SKM-1 treated with dmso at 0.1 percent for 144 hours (cell line): Measurements from ENCODE around the gene CCDC7.
"Not testable (repeated sequence)": the region's sequence is repeated elsewhere in the genome, so short reads cannot be mapped to it uniquely, and the experiment has no call there.

Experiments used
- DNase-seq: peaks from one replicate; lab custom pipeline; 2025; ENCODE audit not compliant: unreplicated experiment; lab: John Stamatoyannopoulos, UW

CCDC7 gene

GRCh38 chr10:32865170-32865569 is 419.2 kb downstream of the CCDC7 start:
- no peak for DNase-seq

- DNase-seq = no peak
Observed at GRCh38 chr10:32877915-32878314, 432.0 kb downstream of the CCDC7 start.

GRCh38 chr10:32878646-32879045 is 432.7 kb downstream of the CCDC7 start:
- no peak for DNase-seq

- DNase-seq = no peak
Observed at GRCh38 chr10:32882076-32882475, 436.1 kb downstream of the CCDC7 start.

GRCh38 chr10:32887481-32887880 is 441.5 kb downstream of the CCDC7 start:
- no peak for DNase-seq

GRCh38 chr10:32888161-32888927 is 442.4 kb downstream of the CCDC7 start:
- no peak for DNase-seq

- no peak for DNase-seq
Observed at GRCh38 chr10:32889631-32890212, 443.8 kb downstream of the CCDC7 start.

GRCh38 chr10:32890444-32890843 is 444.5 kb downstream of the CCDC7 start:
- DNase-seq = no peak

GRCh38 chr10:32891261-32891660 is 445.3 kb downstream of the CCDC7 start:
- no peak for DNase-seq

GRCh38 chr10:32893434-32893833 is 447.5 kb downstream of the CCDC7 start:
- no peak for DNase-seq

GRCh38 chr10:32893916-32894664 is 448.1 kb downstream of the CCDC7 start:
- no peak for DNase-seq

- not testable (repeated sequence) for DNase-seq
Observed at GRCh38 chr10:32895200-32895968, 449.4 kb downstream of the CCDC7 start.

GRCh38 chr10:32901815-32902214 is 455.9 kb downstream of the CCDC7 start:
- DNase-seq = no peak

GRCh38 chr10:32905466-32905865 is 459.5 kb downstream of the CCDC7 start:
- DNase-seq = no peak

- no peak for DNase-seq
Observed at GRCh38 chr10:32906595-32906994, 460.7 kb downstream of the CCDC7 start.

- DNase-seq = no peak
Observed at GRCh38 chr10:32909456-32909855, 463.5 kb downstream of the CCDC7 start.

- DNase-seq = not testable (repeated sequence)
Observed at GRCh38 chr10:32909970-32910369, 464.0 kb downstream of the CCDC7 start.

GRCh38 chr10:32911285-32912016 is 465.5 kb downstream of the CCDC7 start:
- no peak for DNase-seq

- not testable (repeated sequence) for DNase-seq
Observed at GRCh38 chr10:32917817-32918216, 471.9 kb downstream of the CCDC7 start.

- DNase-seq = no peak
Observed at GRCh38 chr10:32922170-32922569, 476.2 kb downstream of the CCDC7 start.

GRCh38 chr10:32923134-32923533 is 477.2 kb downstream of the CCDC7 start:
- DNase-seq = no peak
